ENCODE measurements around the gene CCDC154. TPM values are rescaled to one million over a fixed set of nuclear protein-coding genes. Genes with fewer than 3 reads are reported as not detected.

The CCDC154 gene
- total RNA-seq, 2 donors from 2014 or later: 1.9 to 2.2 TPM

DNA sequence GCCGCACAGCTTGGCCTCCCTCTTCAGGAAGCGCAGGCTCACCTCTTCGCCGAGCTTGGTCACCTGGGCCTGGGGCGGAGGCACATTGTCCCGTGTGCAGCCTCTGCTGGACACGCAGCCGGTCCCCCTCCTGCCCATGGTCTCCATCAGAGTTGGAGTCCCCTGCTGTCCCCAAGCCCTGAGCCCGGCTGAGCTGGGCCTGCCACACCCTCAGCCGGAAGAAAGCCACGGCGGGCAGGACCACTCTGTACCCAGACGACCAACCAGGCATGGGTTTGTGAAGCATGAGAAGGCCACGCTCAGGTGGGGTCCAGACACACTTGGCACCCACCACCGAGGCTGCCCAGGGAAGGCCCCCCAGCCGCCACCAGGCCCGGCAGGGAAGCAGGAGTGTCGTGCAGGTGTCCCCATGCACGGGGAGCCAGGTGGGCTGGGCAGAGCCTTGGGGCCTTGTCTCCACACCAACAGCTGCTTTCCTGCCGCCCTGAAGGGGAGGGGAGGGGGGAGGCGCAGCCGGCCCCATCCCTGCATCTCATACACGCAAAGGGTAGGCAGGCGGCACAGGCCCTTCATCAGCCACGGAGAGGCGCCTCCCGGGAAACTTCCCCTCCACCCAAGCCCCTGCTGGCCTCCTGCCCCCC lies 5.2 kb downstream of the CCDC154 start:
- Mint-ChIP-seq H3K27me3 (ENCODE audit: insufficient read depth) (no peaks in the 10 kb centered on the region), H3K27ac (no peak overlapping the region), H3K36me3 (ENCODE audit: low read depth) (no peaks in the 10 kb centered on the region), H3K4me1 (no peaks in the 10 kb centered on the region), H3K4me3 (no peak overlapping the region), H3K9me3 (no peaks in the 10 kb centered on the region)
- no peak for DNase-seq
- H3K27ac ChIP-seq (ENCODE audit: low read depth, low read length): no peak overlapping the region
- 85 to 93% methylated on average over 11 to 27 of the region's 27 CpGs for WGBS, 2 experiments (ENCODE audit: insufficient coverage in 1 of 2, insufficient read length in 1 of 2)
- no peaks in the 10 kb centered on the region for H3K27me3 ChIP-seq (ENCODE audit: control insufficient read depth, insufficient read depth, low read length, poor library complexity, severe bottlenecking)
- H3K4me3 ChIP-seq (ENCODE audit: low read length): no peak overlapping the region
- no peaks in the 10 kb centered on the region for H3K9me3 ChIP-seq (ENCODE audit: control insufficient read depth, low read length)
- TF ChIP-seq, protein P1, sequence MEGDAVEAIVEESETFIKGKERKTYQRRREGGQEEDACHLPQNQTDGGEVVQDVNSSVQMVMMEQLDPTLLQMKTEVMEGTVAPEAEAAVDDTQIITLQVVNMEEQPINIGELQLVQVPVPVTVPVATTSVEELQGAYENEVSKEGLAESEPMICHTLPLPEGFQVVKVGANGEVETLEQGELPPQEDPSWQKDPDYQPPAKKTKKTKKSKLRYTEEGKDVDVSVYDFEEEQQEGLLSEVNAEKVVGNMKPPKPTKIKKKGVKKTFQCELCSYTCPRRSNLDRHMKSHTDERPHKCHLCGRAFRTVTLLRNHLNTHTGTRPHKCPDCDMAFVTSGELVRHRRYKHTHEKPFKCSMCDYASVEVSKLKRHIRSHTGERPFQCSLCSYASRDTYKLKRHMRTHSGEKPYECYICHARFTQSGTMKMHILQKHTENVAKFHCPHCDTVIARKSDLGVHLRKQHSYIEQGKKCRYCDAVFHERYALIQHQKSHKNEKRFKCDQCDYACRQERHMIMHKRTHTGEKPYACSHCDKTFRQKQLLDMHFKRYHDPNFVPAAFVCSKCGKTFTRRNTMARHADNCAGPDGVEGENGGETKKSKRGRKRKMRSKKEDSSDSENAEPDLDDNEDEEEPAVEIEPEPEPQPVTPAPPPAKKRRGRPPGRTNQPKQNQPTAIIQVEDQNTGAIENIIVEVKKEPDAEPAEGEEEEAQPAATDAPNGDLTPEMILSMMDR (conservative IDR thresholded peaks at IDR 0.05): no peak
- H3K9ac ChIP-seq (ENCODE audit: extremely low read depth, low read length, poor library complexity, severe bottlenecking): no peak overlapping the region
- H3K36me3 ChIP-seq (ENCODE audit: control insufficient read depth, insufficient read depth, low read length): no peaks in the 10 kb centered on the region
- H3K4me1 ChIP-seq (ENCODE audit: control insufficient read depth, insufficient read depth, low read length): no peaks in the 10 kb centered on the region

DNA sequence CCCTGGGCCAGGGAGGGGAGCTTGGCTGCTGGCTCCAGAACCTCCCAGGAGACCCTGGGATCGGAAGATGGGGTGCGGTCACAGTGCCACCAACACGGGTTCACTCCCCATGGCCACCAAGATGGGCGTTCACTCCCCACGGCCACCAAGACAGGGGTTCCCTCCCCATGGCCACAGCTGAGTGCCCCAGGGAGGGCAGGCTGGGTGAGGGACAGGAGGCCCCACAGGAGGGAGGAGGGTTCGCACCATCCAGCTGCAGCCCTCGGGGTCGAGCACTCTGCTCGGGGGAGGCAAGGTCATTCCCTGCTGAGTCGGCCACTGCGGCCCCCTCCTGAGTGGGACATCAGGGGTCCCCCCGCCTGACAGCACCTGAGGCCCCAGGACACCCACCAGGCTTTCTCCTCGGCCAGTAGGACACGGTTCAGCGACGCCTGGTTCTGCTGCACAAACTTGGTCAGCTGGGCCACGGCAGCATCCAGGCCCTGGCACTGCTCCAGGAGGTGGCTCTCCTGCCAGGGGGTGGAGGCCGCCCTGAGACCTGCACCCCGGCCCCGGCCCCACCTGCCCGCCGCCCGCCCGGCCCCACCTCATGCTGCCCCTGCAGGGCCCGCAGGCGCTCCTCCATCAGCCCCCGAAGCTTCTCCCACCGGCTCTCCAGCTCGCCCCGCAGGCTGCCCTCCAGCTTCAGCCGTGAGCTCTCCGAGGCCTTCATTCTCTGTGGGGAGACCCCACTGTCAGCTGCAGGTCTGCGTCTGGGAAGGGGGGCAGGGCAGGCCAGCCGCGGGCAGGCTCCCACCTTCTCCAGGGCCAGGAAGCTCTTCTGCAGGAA lies 5.9 kb downstream of the CCDC154 start:
- Mint-ChIP-seq H3K36me3 (ENCODE audit: low read depth) (no peaks in the 10 kb centered on the region), H3K4me1 (no peaks in the 10 kb centered on the region), H3K27ac (no peak overlapping the region), H3K4me3 (no peak overlapping the region), H3K9me3 (no peaks in the 10 kb centered on the region), H3K27me3 (ENCODE audit: insufficient read depth) (no peaks in the 10 kb centered on the region)
- TF ChIP-seq, protein P1 (conservative IDR thresholded peaks at IDR 0.05): no peak
- no peak overlapping the region for H3K4me3 ChIP-seq (ENCODE audit: low read length)
- H3K27ac ChIP-seq (ENCODE audit: low read depth, low read length): no peak overlapping the region
- no peak overlapping the region for H3K9ac ChIP-seq (ENCODE audit: extremely low read depth, low read length, poor library complexity, severe bottlenecking)
- 92 to 97% methylated on average over 16 to 35 of the region's 35 CpGs for WGBS, 2 experiments (ENCODE audit: insufficient coverage in 1 of 2, insufficient read length in 1 of 2)
- no peaks in the 10 kb centered on the region for H3K9me3 ChIP-seq (ENCODE audit: control insufficient read depth, low read length)
- H3K4me1 ChIP-seq (ENCODE audit: control insufficient read depth, insufficient read depth, low read length): no peaks in the 10 kb centered on the region
- H3K36me3 ChIP-seq (ENCODE audit: control insufficient read depth, insufficient read depth, low read length): no peaks in the 10 kb centered on the region
- H3K27me3 ChIP-seq (ENCODE audit: control insufficient read depth, insufficient read depth, low read length, poor library complexity, severe bottlenecking): no peaks in the 10 kb centered on the region
- no peak for DNase-seq

DNA sequence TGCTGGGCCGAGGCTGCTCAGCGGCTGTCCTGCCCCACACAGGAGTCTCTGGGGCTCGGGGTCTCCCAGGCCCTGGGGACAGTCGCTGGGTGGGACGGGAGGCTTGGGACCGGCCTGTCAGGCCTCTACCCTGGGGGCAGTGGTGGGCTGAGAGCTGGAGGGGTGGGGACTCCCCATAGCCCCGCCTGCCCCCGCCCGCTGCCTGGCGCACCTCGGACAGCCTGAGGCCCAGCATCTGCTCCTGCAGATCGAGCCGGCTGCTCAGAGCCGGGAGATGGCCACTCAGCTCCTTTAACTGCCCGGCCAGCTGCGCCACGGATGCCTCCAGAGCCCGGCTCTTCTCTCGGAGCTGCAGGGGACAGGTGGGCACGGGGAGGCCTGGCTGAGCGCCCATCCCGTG lies 6.8 kb downstream of the CCDC154 start:
- Histone ChIP-seq H3K27ac (ENCODE audit: low read depth, low read length) (no peak overlapping the region), H3K4me1 (ENCODE audit: control insufficient read depth, insufficient read depth, low read length) (no peaks in the 10 kb centered on the region), H3K36me3 (ENCODE audit: control insufficient read depth, insufficient read depth, low read length) (no peaks in the 10 kb centered on the region), H3K27me3 (ENCODE audit: control insufficient read depth, insufficient read depth, low read length, poor library complexity, severe bottlenecking) (no peaks in the 10 kb centered on the region), H3K9ac (ENCODE audit: extremely low read depth, low read length, poor library complexity, severe bottlenecking) (no peak overlapping the region), H3K9me3 (ENCODE audit: control insufficient read depth, low read length) (no peaks in the 10 kb centered on the region), H3K4me3 (ENCODE audit: low read length) (no peak overlapping the region)
- H3K27ac Mint-ChIP-seq: no peak overlapping the region
- no peaks in the 10 kb centered on the region for H3K9me3 Mint-ChIP-seq
- no peaks in the 10 kb centered on the region for H3K4me1 Mint-ChIP-seq
- 92 to 100% methylated on average over 7 to 22 of the region's 22 CpGs for WGBS, 2 experiments (ENCODE audit: insufficient coverage in 1 of 2, insufficient read length in 1 of 2)
- H3K4me3 Mint-ChIP-seq: no peak overlapping the region
- TF ChIP-seq, protein P1 (conservative IDR thresholded peaks at IDR 0.05): no peak
- no peaks in the 10 kb centered on the region for H3K27me3 Mint-ChIP-seq (ENCODE audit: insufficient read depth)
- no peaks in the 10 kb centered on the region for H3K36me3 Mint-ChIP-seq (ENCODE audit: low read depth)
- no peak for DNase-seq

All from endodermal cell (in vitro differentiated cells).